Measurements from ENCODE around the gene UNC93B1. TPM values are rescaled to one million over a fixed set of nuclear protein-coding genes. Genes with fewer than 3 reads are reported as not detected.

The UNC93B1 gene
- total and polyA plus RNA-seq, 2 of the 13 experiments (the other 11 are each of a cell fraction or from before 2014, with no cell fraction given) = 8.8 to 18.9 TPM

DNA sequence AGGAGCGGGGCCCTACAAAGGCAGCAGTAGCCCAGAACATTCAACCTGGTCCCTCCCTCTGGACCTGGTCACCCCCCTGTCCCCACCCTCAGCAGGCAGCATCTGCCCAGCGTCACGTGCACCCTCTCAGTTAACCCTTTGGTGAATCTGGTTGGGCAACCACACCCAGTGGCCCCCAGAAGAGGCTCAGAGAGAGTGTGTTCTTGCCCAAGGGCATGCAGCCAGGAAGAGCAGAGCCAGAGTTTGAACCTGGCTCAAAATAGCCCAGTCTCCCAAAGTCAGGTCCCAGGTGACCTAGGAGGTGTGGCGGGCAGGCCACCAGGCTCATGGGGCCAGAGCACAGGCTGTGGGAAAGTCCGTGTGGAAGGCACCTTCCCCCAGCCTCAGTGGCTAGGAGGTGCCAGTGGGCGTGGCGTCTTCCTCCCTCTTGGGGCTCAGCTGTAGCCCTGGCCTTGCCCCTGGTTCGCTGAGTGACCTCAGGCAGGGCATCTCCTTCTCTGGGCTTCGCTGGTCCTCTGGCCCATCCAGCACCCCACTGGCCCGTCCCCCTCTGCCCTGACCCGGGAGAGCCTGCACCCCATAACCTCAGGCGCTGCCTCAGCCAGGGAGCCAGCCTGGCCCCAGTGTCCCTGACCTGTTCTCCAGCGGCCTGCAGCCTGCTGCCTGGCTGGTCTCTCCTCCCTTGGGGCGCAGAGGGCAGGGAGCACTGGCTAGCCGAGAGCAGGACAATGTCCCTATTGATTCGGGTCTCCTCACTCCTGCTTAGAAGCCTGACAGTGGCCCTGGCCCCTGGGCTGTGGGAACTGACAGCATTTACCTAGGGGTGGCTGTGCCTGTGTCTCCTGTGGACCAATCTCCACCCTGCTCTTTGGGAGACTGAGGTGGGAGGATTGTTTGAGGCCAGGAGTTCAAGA lies 13.3 kb upstream of the UNC93B1 start (continued):
- TF ChIP-seq, protein P1, sequence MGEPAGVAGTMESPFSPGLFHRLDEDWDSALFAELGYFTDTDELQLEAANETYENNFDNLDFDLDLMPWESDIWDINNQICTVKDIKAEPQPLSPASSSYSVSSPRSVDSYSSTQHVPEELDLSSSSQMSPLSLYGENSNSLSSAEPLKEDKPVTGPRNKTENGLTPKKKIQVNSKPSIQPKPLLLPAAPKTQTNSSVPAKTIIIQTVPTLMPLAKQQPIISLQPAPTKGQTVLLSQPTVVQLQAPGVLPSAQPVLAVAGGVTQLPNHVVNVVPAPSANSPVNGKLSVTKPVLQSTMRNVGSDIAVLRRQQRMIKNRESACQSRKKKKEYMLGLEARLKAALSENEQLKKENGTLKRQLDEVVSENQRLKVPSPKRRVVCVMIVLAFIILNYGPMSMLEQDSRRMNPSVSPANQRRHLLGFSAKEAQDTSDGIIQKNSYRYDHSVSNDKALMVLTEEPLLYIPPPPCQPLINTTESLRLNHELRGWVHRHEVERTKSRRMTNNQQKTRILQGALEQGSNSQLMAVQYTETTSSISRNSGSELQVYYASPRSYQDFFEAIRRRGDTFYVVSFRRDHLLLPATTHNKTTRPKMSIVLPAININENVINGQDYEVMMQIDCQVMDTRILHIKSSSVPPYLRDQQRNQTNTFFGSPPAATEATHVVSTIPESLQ (CRISPR knock-in tag; conservative IDR thresholded peaks at IDR 0.05) = no peak
- TF ChIP-seq HOXD1 (CRISPR knock-in tag; IDR thresholded peaks at IDR 0.05) = no peak; the same call in 1 of the 2 replicates
- TF ChIP-seq CREM (IDR thresholded peaks at IDR 0.05) = peak; percentile 36; the same call in 1 of the 2 replicates
- no peak for TF ChIP-seq CREM (CRISPR knock-in tag; IDR thresholded peaks at IDR 0.05)
- peak; percentile 79; the same call in 1 of the 2 replicates for TF ChIP-seq ZNF616 (CRISPR knock-in tag; IDR thresholded peaks at IDR 0.05; ENCODE audit: low read depth)
- no peak for TF ChIP-seq ZFP62 (CRISPR knock-in tag; IDR thresholded peaks at IDR 0.05)
- TF ChIP-seq ZSCAN25 (CRISPR knock-in tag; IDR thresholded peaks at IDR 0.05) = peak; percentile 85
- TF ChIP-seq ZNF790 (CRISPR knock-in tag; IDR thresholded peaks at IDR 0.05; ENCODE audit: borderline replicate concordance) = 0 out of 2 replicates have a peak, but pooled peaks have one; percentile 66
- no peak for TF ChIP-seq CBX1 (IDR thresholded peaks at IDR 0.05; ENCODE audit: low read depth)
- TF ChIP-seq EP300 (IDR thresholded peaks at IDR 0.05; ENCODE audit: low read depth in 2 of 2, low read length in 2 of 2) = peak in 1 of 2 experiments; percentile 33; a peak in 1 of 4 replicates
- no peak for TF ChIP-seq EP300 (CRISPR knock-in tag; IDR thresholded peaks at IDR 0.05; ENCODE audit: borderline replicate concordance)
- no peak; the same call in 1 of the 2 replicates for TF ChIP-seq ZBTB38 (CRISPR knock-in tag; IDR thresholded peaks at IDR 0.05)
- TF ChIP-seq, protein P2, sequence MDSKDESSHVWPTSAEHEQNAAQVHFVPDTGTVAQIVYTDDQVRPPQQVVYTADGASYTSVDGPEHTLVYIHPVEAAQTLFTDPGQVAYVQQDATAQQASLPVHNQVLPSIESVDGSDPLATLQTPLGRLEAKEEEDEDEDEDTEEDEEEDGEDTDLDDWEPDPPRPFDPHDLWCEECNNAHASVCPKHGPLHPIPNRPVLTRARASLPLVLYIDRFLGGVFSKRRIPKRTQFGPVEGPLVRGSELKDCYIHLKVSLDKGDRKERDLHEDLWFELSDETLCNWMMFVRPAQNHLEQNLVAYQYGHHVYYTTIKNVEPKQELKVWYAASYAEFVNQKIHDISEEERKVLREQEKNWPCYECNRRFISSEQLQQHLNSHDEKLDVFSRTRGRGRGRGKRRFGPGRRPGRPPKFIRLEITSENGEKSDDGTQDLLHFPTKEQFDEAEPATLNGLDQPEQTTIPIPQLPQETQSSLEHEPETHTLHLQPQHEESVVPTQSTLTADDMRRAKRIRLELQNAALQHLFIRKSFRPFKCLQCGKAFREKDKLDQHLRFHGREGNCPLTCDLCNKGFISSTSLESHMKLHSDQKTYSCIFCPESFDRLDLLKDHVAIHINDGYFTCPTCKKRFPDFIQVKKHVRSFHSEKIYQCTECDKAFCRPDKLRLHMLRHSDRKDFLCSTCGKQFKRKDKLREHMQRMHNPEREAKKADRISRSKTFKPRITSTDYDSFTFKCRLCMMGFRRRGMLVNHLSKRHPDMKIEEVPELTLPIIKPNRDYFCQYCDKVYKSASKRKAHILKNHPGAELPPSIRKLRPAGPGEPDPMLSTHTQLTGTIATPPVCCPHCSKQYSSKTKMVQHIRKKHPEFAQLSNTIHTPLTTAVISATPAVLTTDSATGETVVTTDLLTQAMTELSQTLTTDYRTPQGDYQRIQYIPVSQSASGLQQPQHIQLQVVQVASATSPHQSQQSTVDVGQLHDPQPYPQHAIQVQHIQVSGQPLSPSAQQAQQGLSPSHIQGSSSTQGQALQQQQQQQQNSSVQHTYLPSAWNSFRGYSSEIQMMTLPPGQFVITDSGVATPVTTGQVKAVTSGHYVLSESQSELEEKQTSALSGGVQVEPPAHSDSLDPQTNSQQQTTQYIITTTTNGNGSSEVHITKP (CRISPR knock-in tag; IDR thresholded peaks at IDR 0.05; ENCODE audit: low read depth) = peak; percentile 93
- 0 out of 2 replicates have a peak, but pooled peaks have one; percentile 22 for TF ChIP-seq ZIK1 (CRISPR knock-in tag; IDR thresholded peaks at IDR 0.05; ENCODE audit: borderline replicate concordance, low read depth)
- TF ChIP-seq HDAC2 (CRISPR knock-in tag; IDR thresholded peaks at IDR 0.05) = peak; percentile 79
- TF ChIP-seq, protein P3, sequence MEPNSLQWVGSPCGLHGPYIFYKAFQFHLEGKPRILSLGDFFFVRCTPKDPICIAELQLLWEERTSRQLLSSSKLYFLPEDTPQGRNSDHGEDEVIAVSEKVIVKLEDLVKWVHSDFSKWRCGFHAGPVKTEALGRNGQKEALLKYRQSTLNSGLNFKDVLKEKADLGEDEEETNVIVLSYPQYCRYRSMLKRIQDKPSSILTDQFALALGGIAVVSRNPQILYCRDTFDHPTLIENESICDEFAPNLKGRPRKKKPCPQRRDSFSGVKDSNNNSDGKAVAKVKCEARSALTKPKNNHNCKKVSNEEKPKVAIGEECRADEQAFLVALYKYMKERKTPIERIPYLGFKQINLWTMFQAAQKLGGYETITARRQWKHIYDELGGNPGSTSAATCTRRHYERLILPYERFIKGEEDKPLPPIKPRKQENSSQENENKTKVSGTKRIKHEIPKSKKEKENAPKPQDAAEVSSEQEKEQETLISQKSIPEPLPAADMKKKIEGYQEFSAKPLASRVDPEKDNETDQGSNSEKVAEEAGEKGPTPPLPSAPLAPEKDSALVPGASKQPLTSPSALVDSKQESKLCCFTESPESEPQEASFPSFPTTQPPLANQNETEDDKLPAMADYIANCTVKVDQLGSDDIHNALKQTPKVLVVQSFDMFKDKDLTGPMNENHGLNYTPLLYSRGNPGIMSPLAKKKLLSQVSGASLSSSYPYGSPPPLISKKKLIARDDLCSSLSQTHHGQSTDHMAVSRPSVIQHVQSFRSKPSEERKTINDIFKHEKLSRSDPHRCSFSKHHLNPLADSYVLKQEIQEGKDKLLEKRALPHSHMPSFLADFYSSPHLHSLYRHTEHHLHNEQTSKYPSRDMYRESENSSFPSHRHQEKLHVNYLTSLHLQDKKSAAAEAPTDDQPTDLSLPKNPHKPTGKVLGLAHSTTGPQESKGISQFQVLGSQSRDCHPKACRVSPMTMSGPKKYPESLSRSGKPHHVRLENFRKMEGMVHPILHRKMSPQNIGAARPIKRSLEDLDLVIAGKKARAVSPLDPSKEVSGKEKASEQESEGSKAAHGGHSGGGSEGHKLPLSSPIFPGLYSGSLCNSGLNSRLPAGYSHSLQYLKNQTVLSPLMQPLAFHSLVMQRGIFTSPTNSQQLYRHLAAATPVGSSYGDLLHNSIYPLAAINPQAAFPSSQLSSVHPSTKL (CRISPR knock-in tag; IDR thresholded peaks at IDR 0.05) = peak; percentile 82
- TF ChIP-seq ZSCAN20 (CRISPR knock-in tag; IDR thresholded peaks at IDR 0.05; ENCODE audit: borderline replicate concordance) = peak; percentile 33; the same call in 1 of the 2 replicates
- no peak for TF ChIP-seq FOXA1 (IDR thresholded peaks at IDR 0.05)
- peak; percentile 83 for TF ChIP-seq FOXA1 (CRISPR knock-in tag; IDR thresholded peaks at IDR 0.05)
